K562 (cell line): ENCODE results near the gene PRMT2. TPM values are rescaled to one million over a fixed set of nuclear protein-coding genes. Genes with fewer than 3 reads are reported as not detected.

Experiments used
- BCL6 ChIP-seq: fragments of 250-450 bp; sonication (Bioruptor Pico); IDR thresholded peaks from 2 replicates; pipeline ENCODE4 v1.4.0; 2020
- CREBBP ChIP-seq: IDR thresholded peaks from one replicate; pipeline ENCODE4 v1.6.1; 2012; ENCODE audit warnings: low read depth, mild to moderate bottlenecking, control low read depth, inconsistent platforms, low read length
- CTBP1 ChIP-seq: fragments of 450-650 bp; IDR thresholded peaks from 2 replicates; pipeline ENCODE4 v1.6.1; 2016; ENCODE audit warnings: borderline replicate concordance
- ELF2 ChIP-seq: fragments of 250-450 bp; sonication (Bioruptor Pico); IDR thresholded peaks from 2 replicates; pipeline ENCODE4 v1.5.0; 2021; ENCODE audit warnings: mild to moderate bottlenecking
- EP300 ChIP-seq: IDR thresholded peaks from 2 replicates; pipeline ENCODE4 v1.6.1; 2012; ENCODE audit warnings: low read length, improper control_type of control experiment
- EP400 ChIP-seq: fragments of 450-650 bp; IDR thresholded peaks from 2 replicates; pipeline ENCODE4 v1.6.1; 2017; ENCODE audit warnings: antibody characterized with exemption, mild to moderate bottlenecking, moderate library complexity
- ESRRA ChIP-seq: fragments of 450-650 bp; IDR thresholded peaks from 2 replicates; pipeline ENCODE4 v1.6.1; 2014; ENCODE audit warnings: low read depth, mild to moderate bottlenecking, moderate library complexity, borderline replicate concordance
- HCFC1 ChIP-seq: IDR thresholded peaks from 2 replicates; pipeline ENCODE4 v1.6.1; 2012; ENCODE audit warnings: low read depth, low read length, improper control_type of control experiment
- MAFF ChIP-seq: IDR thresholded peaks from 2 replicates; pipeline ENCODE4 v1.6.1; 2012; ENCODE audit warnings: low read length, improper control_type of control experiment
- MEIS2 ChIP-seq: fragments of 450-650 bp; IDR thresholded peaks from 2 replicates; pipeline ENCODE4 v1.6.1; 2014; ENCODE audit warnings: mild to moderate bottlenecking; ENCODE audit not compliant: partially characterized antibody
- NFE2 ChIP-seq: IDR thresholded peaks from 2 replicates; pipeline ENCODE4 v1.6.1; 2014; ENCODE audit warnings: antibody characterized with exemption, low read depth
- RBM17 ChIP-seq: fragments of 200-400 bp; formaldehyde crosslinking; IDR thresholded peaks from 2 replicates; pipeline ENCODE4 v1.6.1; 2017; ENCODE audit warnings: low read depth, mild to moderate bottlenecking, low read length, borderline replicate concordance
- SMC3 ChIP-seq: conservative IDR thresholded peaks from 2 replicates; pipeline ENCODE4 v1.6.1; 2011; ENCODE audit warnings: low read depth, low read length, improper control_type of control experiment; ENCODE audit not compliant: insufficient read depth
- SOX6 ChIP-seq: fragments of 450-650 bp; IDR thresholded peaks from 2 replicates; pipeline ENCODE4 v1.6.1; 2014; ENCODE audit warnings: mild to moderate bottlenecking
- STAT5A ChIP-seq: IDR thresholded peaks from 2 replicates; pipeline ENCODE4 v1.6.1; 2012; ENCODE audit warnings: low read length, inconsistent platforms, borderline replicate concordance
- TAL1 ChIP-seq: fragments of 450-650 bp; IDR thresholded peaks from 2 replicates; pipeline ENCODE4 v1.6.1; 2016; ENCODE audit warnings: mild to moderate bottlenecking
- TBL1XR1 ChIP-seq, 2 experiments: IDR thresholded peaks; 2 replicates each; pipeline ENCODE4 v1.6.1; 2012; ENCODE audit warnings: improper control_type of control experiment in 2 of 2, low read length in 2 of 2, mild to moderate bottlenecking in 1 of 2
- ZBTB17 ChIP-seq: fragments of 450-650 bp; formaldehyde crosslinking; IDR thresholded peaks from 2 replicates; pipeline ENCODE4 v1.4.0; 2020; ENCODE audit warnings: mild to moderate bottlenecking
- ZKSCAN1 ChIP-seq: fragments of 150-350 bp; IDR thresholded peaks from 2 replicates; pipeline ENCODE4 v1.6.1; 2016; ENCODE audit warnings: low read depth, low read length
- ZNF561 ChIP-seq: fragments of 450-650 bp; formaldehyde crosslinking; conservative IDR thresholded peaks from 2 replicates; pipeline ENCODE4 v1.4.0; 2020; ENCODE audit warnings: mild to moderate bottlenecking, moderate library complexity
- ZZZ3 ChIP-seq: fragments of 450-650 bp; IDR thresholded peaks from 2 replicates; pipeline ENCODE4 v1.6.1; 2016; ENCODE audit warnings: antibody characterized with exemption, mild to moderate bottlenecking, moderate library complexity
- polyA plus RNA-seq, 8 experiments: library from polyadenylated mRNA; depleted of rRNA in 4 of 8; stranded (reverse) in 5 of 8; unstranded in 3 of 8; fragments of >200 nt; fragmentation: Nextera tagmentation in 2 of 8; fragmentation: Illumina TruSeq in 1 of 8; extraction: Ambion mirVana in 2 of 8; extraction: Trizol in 1 of 8; gene quantifications; 2 replicates each; pipeline versions ENCODE4 v1.2.1 to v1.2.3, GENCODE V29; 2011 to 2014; ENCODE audit warnings: inconsistent platforms in 1 of 8, missing spikeins in 1 of 8
- total RNA-seq, 7 experiments: library from RNA; depleted of rRNA in 6 of 7; stranded (reverse); fragments of >200 nt in 6 of 7; fragmentation: Illumina TruSeq in 2 of 7; extraction: Trizol in 2 of 7; gene quantifications; 2 replicates each; pipeline versions ENCODE4 v1.2.1 to v1.2.3, GENCODE V29; 2011 to 2021; ENCODE audit warnings: low replicate concordance in 1 of 7
- TF ChIP-seq, protein P1 (sequence below), 2 experiments: fragments of 450-650 bp; conservative IDR thresholded peaks; 2 replicates each; pipeline ENCODE4 v1.6.1; 2017; ENCODE audit warnings: mild to moderate bottlenecking in 2 of 2, moderate library complexity in 2 of 2
- TF ChIP-seq, protein P2 (sequence below): fragments of 450-650 bp; IDR thresholded peaks from 2 replicates; pipeline ENCODE4 v1.6.1; 2016
- TF ChIP-seq, protein P3 (sequence below): fragments of 450-650 bp; IDR thresholded peaks from 2 replicates; pipeline ENCODE4 v1.6.1; 2017; ENCODE audit warnings: antibody characterized with exemption, mild to moderate bottlenecking

PRMT2 gene
- total and polyA plus RNA-seq, 9 of the 15 experiments (the other 6 are each of a cell fraction or from before 2014, with no cell fraction given), result 37.2 to 85.7 (median 59.3) TPM

DNA sequence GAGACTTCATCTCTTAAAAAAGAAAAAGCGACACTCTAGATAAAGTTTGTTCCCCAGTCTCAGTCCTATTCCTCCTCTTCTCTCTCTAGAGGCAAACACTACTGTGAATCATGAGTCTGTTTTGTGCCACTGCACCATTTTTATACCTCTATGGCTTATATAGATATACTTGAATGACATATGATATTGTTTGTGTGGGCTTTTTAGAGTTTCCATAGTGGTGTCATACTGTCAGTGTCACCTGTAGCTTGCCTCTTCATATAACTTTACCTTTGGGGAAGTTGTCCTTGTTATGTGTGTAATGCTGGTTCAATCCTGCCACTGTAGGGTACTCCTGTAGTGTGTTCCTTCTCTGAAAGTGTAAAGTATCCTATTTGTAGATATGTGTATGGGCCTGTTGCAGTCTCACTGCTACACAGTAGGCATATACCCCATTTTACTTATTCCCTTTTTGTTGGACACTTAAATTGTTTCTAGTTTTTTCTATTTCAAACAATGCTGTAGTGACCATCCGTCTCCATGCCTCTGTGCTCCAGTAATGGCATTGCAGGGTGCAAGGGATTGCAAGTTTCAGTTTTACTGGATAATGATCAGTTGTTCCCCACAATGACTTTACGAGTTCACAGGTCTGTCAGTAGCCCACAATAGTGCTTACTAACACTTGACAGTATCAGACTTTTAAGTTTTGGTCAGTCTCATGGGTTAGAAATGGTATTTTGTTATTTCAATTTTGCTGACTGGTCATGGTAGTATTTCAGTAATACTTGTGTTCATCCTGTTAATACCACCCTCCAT, 2.7 kb downstream of the PRMT2 start (continued):
- TF ChIP-seq RBM17 (no peak), ZKSCAN1 (no peak; the same call in 1 of the 2 replicates), NFE2 (peak; percentile 86), EP400 (peak; percentile 39; the same call in 1 of the 2 replicates), MEIS2 (peak; percentile 69), EP300 (peak; percentile 74), ZNF561 (CRISPR knock-in tag) (no peak), CREBBP (no peak), SMC3 (no peak), ZBTB17 (CRISPR knock-in tag) (0 out of 2 replicates have a peak, but pooled peaks have one; percentile 58), BCL6 (CRISPR knock-in tag) (no peak), SOX6 (peak; percentile 67), ZZZ3 (no peak), MAFF (peak; percentile 80; the same call in 1 of the 2 replicates), TAL1 (no peak), ESRRA (peak; percentile 49; the same call in 1 of the 2 replicates), STAT5A (no peak), HCFC1 (no peak), TBL1XR1 (IDR thresholded peaks at IDR 0.05; ENCODE audit: low read length in 2 of 2) (0 out of 4 replicates have a peak, but pooled peaks of 1 of the 2 experiments have one; percentile 2), CTBP1 (0 out of 2 replicates have a peak, but pooled peaks have one; percentile 25), ELF2 (CRISPR knock-in tag) (peak; percentile 61; the same call in 1 of the 2 replicates)
- TF ChIP-seq, protein P1, sequence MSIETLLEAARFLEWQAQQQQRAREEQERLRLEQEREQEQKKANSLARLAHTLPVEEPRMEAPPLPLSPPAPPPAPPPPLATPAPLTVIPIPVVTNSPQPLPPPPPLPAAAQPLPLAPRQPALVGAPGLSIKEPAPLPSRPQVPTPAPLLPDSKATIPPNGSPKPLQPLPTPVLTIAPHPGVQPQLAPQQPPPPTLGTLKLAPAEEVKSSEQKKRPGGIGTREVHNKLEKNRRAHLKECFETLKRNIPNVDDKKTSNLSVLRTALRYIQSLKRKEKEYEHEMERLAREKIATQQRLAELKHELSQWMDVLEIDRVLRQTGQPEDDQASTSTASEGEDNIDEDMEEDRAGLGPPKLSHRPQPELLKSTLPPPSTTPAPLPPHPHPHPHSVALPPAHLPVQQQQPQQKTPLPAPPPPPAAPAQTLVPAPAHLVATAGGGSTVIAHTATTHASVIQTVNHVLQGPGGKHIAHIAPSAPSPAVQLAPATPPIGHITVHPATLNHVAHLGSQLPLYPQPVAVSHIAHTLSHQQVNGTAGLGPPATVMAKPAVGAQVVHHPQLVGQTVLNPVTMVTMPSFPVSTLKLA (conservative IDR thresholded peaks at IDR 0.05), result peak; percentile 19 to 51; a peak in 2 of 4 replicates
- TF ChIP-seq, protein P2, sequence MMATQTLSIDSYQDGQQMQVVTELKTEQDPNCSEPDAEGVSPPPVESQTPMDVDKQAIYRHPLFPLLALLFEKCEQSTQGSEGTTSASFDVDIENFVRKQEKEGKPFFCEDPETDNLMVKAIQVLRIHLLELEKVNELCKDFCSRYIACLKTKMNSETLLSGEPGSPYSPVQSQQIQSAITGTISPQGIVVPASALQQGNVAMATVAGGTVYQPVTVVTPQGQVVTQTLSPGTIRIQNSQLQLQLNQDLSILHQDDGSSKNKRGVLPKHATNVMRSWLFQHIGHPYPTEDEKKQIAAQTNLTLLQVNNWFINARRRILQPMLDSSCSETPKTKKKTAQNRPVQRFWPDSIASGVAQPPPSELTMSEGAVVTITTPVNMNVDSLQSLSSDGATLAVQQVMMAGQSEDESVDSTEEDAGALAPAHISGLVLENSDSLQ, result peak; percentile 64
- TF ChIP-seq, protein P3, sequence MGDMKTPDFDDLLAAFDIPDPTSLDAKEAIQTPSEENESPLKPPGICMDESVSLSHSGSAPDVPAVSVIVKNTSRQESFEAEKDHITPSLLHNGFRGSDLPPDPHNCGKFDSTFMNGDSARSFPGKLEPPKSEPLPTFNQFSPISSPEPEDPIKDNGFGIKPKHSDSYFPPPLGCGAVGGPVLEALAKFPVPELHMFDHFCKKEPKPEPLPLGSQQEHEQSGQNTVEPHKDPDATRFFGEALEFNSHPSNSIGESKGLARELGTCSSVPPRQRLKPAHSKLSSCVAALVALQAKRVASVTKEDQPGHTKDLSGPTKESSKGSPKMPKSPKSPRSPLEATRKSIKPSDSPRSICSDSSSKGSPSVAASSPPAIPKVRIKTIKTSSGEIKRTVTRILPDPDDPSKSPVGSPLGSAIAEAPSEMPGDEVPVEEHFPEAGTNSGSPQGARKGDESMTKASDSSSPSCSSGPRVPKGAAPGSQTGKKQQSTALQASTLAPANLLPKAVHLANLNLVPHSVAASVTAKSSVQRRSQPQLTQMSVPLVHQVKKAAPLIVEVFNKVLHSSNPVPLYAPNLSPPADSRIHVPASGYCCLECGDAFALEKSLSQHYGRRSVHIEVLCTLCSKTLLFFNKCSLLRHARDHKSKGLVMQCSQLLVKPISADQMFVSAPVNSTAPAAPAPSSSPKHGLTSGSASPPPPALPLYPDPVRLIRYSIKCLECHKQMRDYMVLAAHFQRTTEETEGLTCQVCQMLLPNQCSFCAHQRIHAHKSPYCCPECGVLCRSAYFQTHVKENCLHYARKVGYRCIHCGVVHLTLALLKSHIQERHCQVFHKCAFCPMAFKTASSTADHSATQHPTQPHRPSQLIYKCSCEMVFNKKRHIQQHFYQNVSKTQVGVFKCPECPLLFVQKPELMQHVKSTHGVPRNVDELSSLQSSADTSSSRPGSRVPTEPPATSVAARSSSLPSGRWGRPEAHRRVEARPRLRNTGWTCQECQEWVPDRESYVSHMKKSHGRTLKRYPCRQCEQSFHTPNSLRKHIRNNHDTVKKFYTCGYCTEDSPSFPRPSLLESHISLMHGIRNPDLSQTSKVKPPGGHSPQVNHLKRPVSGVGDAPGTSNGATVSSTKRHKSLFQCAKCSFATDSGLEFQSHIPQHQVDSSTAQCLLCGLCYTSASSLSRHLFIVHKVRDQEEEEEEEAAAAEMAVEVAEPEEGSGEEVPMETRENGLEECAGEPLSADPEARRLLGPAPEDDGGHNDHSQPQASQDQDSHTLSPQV, result peak; percentile 71
